Effector memory CD8-positive, alpha-beta T cell (primary cell): ENCODE measurements around the gene MUC6.

Experiments
- ATAC-seq: fragments of 150-1000 bp; cut with Tn5 transposase; replicated peaks from 2 replicates; pipeline ENCODE4 v1.10.0; 2021; ENCODE audit warnings: mild to moderate bottlenecking, moderate library complexity
- DNase-seq, 3 experiments: peaks; one replicate each; pipeline ENCODE4 v3.0.0; 2021
- H3K27ac Mint-ChIP-seq, 2 donors: one replicate each; pipeline ENCODE4 v1.8.0; 2022; ENCODE audit warnings: mild to moderate bottlenecking in 2 of 2, mixed read lengths in 2 of 2, moderate library complexity in 2 of 2
- H3K27me3 Mint-ChIP-seq, 2 donors: one replicate each; pipeline ENCODE4 v1.8.0; 2022; ENCODE audit warnings: mixed read lengths in 2 of 2
- H3K36me3 Mint-ChIP-seq: one replicate; pipeline ENCODE4 v1.8.0; 2022; ENCODE audit warnings: mild to moderate bottlenecking, moderate library complexity, mixed read lengths; ENCODE audit not compliant: insufficient read depth
- H3K4me1 Mint-ChIP-seq, 2 donors: one replicate each; pipeline ENCODE4 v1.8.0; 2022; ENCODE audit warnings: low read depth in 2 of 2, mixed read lengths in 2 of 2
- H3K4me3 Mint-ChIP-seq, 2 donors: one replicate each; pipeline ENCODE4 v1.8.0; 2022; ENCODE audit warnings: mild to moderate bottlenecking in 2 of 2, mixed read lengths in 2 of 2, moderate library complexity in 2 of 2
- H3K9me3 Mint-ChIP-seq, 2 donors: one replicate each; pipeline ENCODE4 v1.8.0; 2022; ENCODE audit warnings: mixed read lengths in 2 of 2

Gene MUC6

GRCh38 chr11:1003159-1003558 is 33.4 kb downstream of the MUC6 start:
- Mint-ChIP-seq H3K9me3 (no peaks in the 10 kb centered on the region), H3K4me3 (no peak overlapping the region), H3K4me1 (peaks cover 0 to 6% of the 10 kb centered on the region in 2 donors), H3K27ac (no peak overlapping the region), H3K36me3 (peaks cover 54% of the 10 kb centered on the region), H3K27me3 (no peaks in the 10 kb centered on the region)
- ATAC-seq = no peak
- DNase-seq = no peak

- Mint-ChIP-seq H3K36me3 (peaks cover 48% of the 10 kb centered on the region), H3K27ac (no peak overlapping the region), H3K9me3 (no peaks in the 10 kb centered on the region), H3K27me3 (no peaks in the 10 kb centered on the region), H3K4me3 (no peak overlapping the region), H3K4me1 (peaks cover 0 to 6% of the 10 kb centered on the region in 2 donors)
- ATAC-seq (no peak), DNase-seq (no peak)
These were observed 34.0 kb downstream of the MUC6 start for GRCh38 chr11:1002406-1002984.

GRCh38 chr11:1001617-1002405 is 34.7 kb downstream of the MUC6 start:
- Mint-ChIP-seq H3K4me1 (peaks cover 0 to 9% of the 10 kb centered on the region in 2 donors), H3K27ac (no peak overlapping the region), H3K27me3 (no peaks in the 10 kb centered on the region), H3K9me3 (no peaks in the 10 kb centered on the region), H3K4me3 (no peak overlapping the region), H3K36me3 (peaks cover 44% of the 10 kb centered on the region)
- no peak for DNase-seq
- ATAC-seq = no peak

- ATAC-seq = no peak
- no peak for DNase-seq
- H3K27me3 Mint-ChIP-seq = no peaks in the 10 kb centered on the region
- H3K36me3 Mint-ChIP-seq = peaks cover 39% of the 10 kb centered on the region
- H3K27ac Mint-ChIP-seq = no peak overlapping the region
- H3K4me3 Mint-ChIP-seq = no peak overlapping the region
- peaks cover 10 to 18% of the 10 kb centered on the region in 2 donors for H3K4me1 Mint-ChIP-seq
- no peaks in the 10 kb centered on the region for H3K9me3 Mint-ChIP-seq
These were observed 35.9 kb downstream of the MUC6 start for GRCh38 chr11:1000357-1001278.

DNA sequence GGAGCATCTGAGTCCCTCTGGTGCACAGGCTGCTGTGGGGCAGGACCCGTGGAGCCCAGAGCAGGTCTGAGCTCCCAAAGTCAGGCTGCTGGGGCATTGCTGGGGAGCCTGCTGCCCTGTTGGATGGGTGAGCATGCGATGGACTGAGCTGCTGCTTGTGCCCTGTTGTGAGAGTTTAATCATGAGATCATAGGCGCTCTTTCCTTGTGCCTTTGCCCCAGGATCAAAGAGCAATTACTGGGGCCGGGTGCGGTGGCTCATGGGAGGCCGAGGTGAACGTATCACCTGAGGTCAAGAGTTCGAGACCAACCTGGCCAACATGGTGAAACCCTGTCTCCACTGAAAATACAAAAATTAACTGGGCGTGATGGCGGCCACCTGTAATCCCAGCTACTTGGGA is 37.5 kb downstream of the MUC6 start:
- H3K4me3 Mint-ChIP-seq = no peak overlapping the region
- ATAC-seq (no peak), DNase-seq (no peak)
- peaks cover 15 to 25% of the 10 kb centered on the region in 2 donors for H3K4me1 Mint-ChIP-seq
- no peaks in the 10 kb centered on the region for H3K27me3 Mint-ChIP-seq
- no peaks in the 10 kb centered on the region for H3K9me3 Mint-ChIP-seq
- no peak overlapping the region for H3K27ac Mint-ChIP-seq
- peaks cover 28% of the 10 kb centered on the region for H3K36me3 Mint-ChIP-seq

- no peak overlapping the region for H3K4me3 Mint-ChIP-seq
- peaks cover 15 to 25% of the 10 kb centered on the region in 2 donors for H3K4me1 Mint-ChIP-seq
- no peaks in the 10 kb centered on the region for H3K9me3 Mint-ChIP-seq
- peaks cover 19% of the 10 kb centered on the region for H3K36me3 Mint-ChIP-seq
- H3K27ac Mint-ChIP-seq = peak overlapping the region in 1 of 2 donors; percentile 20
- ATAC-seq = no peak
- no peak for DNase-seq
- H3K27me3 Mint-ChIP-seq = no peaks in the 10 kb centered on the region
These were observed 38.6 kb downstream of the MUC6 start for GRCh38 chr11:997907-998306.

DNA sequence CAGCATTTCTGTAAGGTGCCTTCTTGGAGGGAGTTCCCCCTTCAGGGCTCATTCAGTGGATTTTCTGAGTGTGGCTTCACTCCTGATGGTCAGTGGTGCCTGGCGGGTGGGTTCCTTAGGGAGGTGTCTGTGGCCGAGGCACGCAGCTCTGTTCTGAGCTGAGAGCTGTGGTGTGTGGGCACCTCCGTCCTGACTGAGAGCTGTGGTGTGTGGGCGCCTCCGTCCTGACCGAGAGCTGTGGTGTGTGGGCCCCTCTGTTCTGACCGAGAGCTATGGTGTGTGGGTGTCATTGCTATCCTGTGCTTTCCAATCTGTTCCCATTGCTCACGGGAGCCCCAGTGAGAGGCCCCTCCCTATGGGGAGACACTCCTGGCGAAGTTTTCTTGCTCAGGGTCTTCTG is 39.8 kb downstream of the MUC6 start:
- Mint-ChIP-seq H3K27me3 (no peaks in the 10 kb centered on the region), H3K4me3 (no peak overlapping the region), H3K36me3 (peaks cover 18% of the 10 kb centered on the region), H3K27ac (peak overlapping the region; percentile 85 to 89), H3K4me1 (peaks cover 15 to 25% of the 10 kb centered on the region in 2 donors), H3K9me3 (no peaks in the 10 kb centered on the region)
- no peak for DNase-seq
- ATAC-seq = no peak

- DNase-seq (no peak), ATAC-seq (no peak)
- Mint-ChIP-seq H3K27ac (peak overlapping the region; percentile 85 to 89), H3K36me3 (peaks cover 15% of the 10 kb centered on the region), H3K4me3 (no peak overlapping the region), H3K4me1 (peaks cover 19 to 25% of the 10 kb centered on the region in 2 donors), H3K27me3 (no peaks in the 10 kb centered on the region), H3K9me3 (no peaks in the 10 kb centered on the region)
These were observed 40.6 kb downstream of the MUC6 start for GRCh38 chr11:995752-996420.

- Mint-ChIP-seq H3K27me3 (no peaks in the 10 kb centered on the region), H3K36me3 (peaks cover 15% of the 10 kb centered on the region), H3K4me3 (no peak overlapping the region), H3K27ac (peak overlapping the region; percentile 85 to 89), H3K4me1 (peaks cover 19 to 24% of the 10 kb centered on the region in 2 donors), H3K9me3 (no peaks in the 10 kb centered on the region)
- no peak for DNase-seq
- no peak for ATAC-seq
These were observed 41.3 kb downstream of the MUC6 start for GRCh38 chr11:995044-995751.

DNA sequence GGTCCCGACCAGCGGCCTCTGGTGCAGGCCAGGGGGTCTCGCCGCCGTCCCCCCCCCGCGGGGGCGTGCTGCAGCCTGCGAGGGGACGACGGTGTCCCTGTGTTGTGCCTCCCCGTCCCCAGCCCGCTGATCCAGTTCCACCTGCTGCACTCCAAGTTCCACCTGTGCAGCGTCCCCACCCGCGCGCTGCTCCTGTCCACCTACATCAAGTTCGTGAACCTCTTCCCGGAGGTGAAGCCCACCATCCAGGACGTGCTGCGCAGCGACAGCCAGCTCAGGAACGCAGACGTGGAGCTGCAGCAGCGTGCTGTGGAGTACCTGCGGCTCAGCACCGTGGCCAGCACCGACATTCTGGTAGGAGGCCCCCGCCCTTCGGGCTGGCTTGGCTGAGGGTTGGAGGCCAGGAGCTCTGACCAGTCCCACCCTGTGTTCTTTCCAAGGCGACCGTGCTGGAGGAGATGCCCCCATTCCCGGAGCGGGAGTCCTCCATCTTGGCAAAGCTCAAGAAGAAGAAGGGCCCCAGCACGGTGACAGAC is 42.8 kb downstream of the MUC6 start:
- no peaks in the 10 kb centered on the region for H3K9me3 Mint-ChIP-seq
- DNase-seq (no peak), ATAC-seq (no peak)
- H3K27ac Mint-ChIP-seq = no peak overlapping the region
- H3K27me3 Mint-ChIP-seq = no peaks in the 10 kb centered on the region
- no peak overlapping the region for H3K4me3 Mint-ChIP-seq
- peaks cover 19 to 24% of the 10 kb centered on the region in 2 donors for H3K4me1 Mint-ChIP-seq
- peaks cover 27% of the 10 kb centered on the region for H3K36me3 Mint-ChIP-seq

DNA sequence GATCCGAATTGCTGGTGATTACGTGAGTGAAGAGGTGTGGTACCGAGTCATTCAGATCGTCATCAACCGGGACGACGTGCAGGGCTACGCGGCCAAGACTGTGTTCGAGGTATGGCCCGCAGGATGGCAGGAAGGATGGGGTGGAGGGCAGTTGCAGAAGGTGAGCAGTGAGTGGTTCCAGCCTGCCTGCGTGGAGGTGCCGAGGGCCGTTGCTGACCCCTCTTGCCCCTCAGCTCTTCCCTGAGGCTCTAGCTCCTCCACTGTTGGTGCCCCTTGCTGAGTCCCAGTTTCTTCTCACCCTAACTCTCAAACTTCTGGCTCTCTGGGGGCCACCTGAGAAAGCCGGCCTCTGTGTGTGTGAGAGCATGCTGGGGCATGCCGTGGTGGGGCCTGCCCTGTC is 43.9 kb downstream of the MUC6 start:
- peaks cover 19 to 24% of the 10 kb centered on the region in 2 donors for H3K4me1 Mint-ChIP-seq
- no peaks in the 10 kb centered on the region for H3K27me3 Mint-ChIP-seq
- no peaks in the 10 kb centered on the region for H3K9me3 Mint-ChIP-seq
- H3K36me3 Mint-ChIP-seq = peaks cover 39% of the 10 kb centered on the region
- ATAC-seq = no peak
- H3K27ac Mint-ChIP-seq = no peak overlapping the region
- no peak for DNase-seq
- no peak overlapping the region for H3K4me3 Mint-ChIP-seq

DNA sequence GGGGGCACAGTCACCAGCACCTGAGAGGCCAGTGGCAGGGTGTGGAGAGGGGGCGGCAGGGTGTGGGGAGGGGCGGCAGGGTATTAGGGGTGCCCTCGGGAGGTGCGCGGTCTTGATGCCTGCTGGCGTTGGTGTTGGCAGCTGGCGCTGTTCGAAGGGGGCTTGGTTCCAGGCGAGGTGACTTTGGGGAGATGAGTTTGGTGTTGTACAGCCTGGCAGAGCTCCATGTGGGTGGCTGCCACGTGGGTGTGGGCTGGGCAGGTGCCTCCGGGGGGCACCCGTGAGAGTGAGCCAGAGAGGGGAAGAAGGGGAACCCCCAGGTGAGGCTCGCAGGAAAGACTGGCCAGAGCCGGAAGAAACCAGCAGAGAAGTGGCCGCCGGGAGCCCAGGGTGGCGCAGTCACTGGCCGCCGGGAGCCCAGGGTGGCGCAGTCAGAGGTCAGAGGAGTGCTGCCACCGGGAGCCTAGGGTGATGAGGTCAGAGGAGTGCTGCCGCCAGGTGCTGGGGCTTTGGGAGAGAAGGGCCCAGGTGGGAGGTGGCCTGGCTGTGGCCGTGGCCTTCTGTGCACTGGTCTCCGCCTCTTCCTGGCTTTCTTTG is 44.7 kb downstream of the MUC6 start:
- DNase-seq (no peak), ATAC-seq (no peak)
- Mint-ChIP-seq H3K4me3 (no peak overlapping the region), H3K4me1 (peaks cover 19 to 21% of the 10 kb centered on the region in 2 donors), H3K36me3 (peaks cover 46% of the 10 kb centered on the region), H3K27ac (no peak overlapping the region), H3K27me3 (no peaks in the 10 kb centered on the region), H3K9me3 (no peaks in the 10 kb centered on the region)
